ENCODE results near the gene CCDC57. TPM values are rescaled to one million over a fixed set of nuclear protein-coding genes. Genes with fewer than 3 reads are reported as not detected.

The CCDC57 gene
- polyA plus RNA-seq, 1 donor from 2014 or later, result 70.9 TPM

DNA sequence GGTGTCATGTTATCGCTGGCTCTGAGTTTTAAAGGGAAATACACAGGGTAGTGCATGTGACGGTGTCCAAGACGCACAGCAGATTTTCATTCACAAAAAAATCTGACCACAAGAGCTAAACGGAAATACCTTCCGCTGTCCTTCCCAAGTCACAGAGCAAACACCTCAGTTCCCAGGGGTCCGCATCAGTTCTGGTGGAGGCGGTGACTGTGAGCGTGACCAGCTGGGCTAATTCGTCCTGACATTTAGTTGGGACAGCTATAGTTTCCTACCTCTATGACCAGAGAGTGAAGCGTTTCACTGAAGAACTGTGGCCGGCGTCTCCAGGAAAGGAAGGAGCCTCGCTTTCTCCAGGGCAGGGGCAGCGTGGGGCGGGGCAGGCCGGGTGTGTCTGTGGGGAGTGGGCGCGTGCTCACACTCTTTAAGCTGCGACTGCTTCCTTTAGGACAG is 104.1 kb downstream of the CCDC57 start:
- no peak overlapping the region for H3K27ac ChIP-seq (ENCODE audit: low read length)
- H3K4me3 ChIP-seq (ENCODE audit: low read length), result no peak overlapping the region
- H3K36me3 ChIP-seq (ENCODE audit: insufficient read depth, low read length), result no peaks in the 10 kb centered on the region

DNA sequence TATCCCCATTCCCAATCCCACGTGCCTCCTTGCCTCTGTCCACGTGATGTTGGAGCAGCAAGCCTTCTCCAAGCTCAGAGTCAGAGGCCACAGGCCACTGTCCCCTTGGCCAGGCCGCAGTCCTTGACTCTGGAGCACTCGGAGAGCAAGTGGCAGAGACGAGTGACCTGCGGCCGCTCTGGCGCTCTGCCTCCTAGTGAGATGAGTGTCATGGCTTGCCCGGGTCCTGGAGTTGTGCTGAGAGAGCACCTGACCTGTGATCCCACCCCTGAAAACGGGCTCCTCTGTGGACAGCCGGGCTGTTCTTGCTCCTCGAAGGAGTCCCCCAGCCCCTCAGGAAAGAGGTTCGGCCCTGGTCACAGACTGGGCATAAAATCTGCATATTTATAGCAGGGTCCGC is 104.6 kb downstream of the CCDC57 start:
- H4K20me1 ChIP-seq (ENCODE audit: insufficient read depth), result no peaks in the 10 kb centered on the region
- no peaks in the 10 kb centered on the region for H3K9me3 ChIP-seq (ENCODE audit: low read length)
- TF ChIP-seq EZH2 (IDR thresholded peaks at IDR 0.05; ENCODE audit: borderline replicate concordance, insufficient read depth, low read length, poor library complexity, severe bottlenecking), result no peak
- TF ChIP-seq, protein P1, sequence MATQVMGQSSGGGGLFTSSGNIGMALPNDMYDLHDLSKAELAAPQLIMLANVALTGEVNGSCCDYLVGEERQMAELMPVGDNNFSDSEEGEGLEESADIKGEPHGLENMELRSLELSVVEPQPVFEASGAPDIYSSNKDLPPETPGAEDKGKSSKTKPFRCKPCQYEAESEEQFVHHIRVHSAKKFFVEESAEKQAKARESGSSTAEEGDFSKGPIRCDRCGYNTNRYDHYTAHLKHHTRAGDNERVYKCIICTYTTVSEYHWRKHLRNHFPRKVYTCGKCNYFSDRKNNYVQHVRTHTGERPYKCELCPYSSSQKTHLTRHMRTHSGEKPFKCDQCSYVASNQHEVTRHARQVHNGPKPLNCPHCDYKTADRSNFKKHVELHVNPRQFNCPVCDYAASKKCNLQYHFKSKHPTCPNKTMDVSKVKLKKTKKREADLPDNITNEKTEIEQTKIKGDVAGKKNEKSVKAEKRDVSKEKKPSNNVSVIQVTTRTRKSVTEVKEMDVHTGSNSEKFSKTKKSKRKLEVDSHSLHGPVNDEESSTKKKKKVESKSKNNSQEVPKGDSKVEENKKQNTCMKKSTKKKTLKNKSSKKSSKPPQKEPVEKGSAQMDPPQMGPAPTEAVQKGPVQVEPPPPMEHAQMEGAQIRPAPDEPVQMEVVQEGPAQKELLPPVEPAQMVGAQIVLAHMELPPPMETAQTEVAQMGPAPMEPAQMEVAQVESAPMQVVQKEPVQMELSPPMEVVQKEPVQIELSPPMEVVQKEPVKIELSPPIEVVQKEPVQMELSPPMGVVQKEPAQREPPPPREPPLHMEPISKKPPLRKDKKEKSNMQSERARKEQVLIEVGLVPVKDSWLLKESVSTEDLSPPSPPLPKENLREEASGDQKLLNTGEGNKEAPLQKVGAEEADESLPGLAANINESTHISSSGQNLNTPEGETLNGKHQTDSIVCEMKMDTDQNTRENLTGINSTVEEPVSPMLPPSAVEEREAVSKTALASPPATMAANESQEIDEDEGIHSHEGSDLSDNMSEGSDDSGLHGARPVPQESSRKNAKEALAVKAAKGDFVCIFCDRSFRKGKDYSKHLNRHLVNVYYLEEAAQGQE (IDR thresholded peaks at IDR 0.05; ENCODE audit: borderline replicate concordance), result no peak
- TF ChIP-seq EP300 (conservative IDR thresholded peaks at IDR 0.05; ENCODE audit: poor library complexity, severe bottlenecking), result no peak
- TF ChIP-seq, protein P2, sequence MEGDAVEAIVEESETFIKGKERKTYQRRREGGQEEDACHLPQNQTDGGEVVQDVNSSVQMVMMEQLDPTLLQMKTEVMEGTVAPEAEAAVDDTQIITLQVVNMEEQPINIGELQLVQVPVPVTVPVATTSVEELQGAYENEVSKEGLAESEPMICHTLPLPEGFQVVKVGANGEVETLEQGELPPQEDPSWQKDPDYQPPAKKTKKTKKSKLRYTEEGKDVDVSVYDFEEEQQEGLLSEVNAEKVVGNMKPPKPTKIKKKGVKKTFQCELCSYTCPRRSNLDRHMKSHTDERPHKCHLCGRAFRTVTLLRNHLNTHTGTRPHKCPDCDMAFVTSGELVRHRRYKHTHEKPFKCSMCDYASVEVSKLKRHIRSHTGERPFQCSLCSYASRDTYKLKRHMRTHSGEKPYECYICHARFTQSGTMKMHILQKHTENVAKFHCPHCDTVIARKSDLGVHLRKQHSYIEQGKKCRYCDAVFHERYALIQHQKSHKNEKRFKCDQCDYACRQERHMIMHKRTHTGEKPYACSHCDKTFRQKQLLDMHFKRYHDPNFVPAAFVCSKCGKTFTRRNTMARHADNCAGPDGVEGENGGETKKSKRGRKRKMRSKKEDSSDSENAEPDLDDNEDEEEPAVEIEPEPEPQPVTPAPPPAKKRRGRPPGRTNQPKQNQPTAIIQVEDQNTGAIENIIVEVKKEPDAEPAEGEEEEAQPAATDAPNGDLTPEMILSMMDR (IDR thresholded peaks at IDR 0.05; ENCODE audit: poor library complexity, severe bottlenecking), result no peak
- no peak for TF ChIP-seq POLR2AphosphoS5 (IDR thresholded peaks at IDR 0.05)
- no peak for TF ChIP-seq MXI1 (conservative IDR thresholded peaks at IDR 0.05; ENCODE audit: poor library complexity, severe bottlenecking)
- no peak for TF ChIP-seq TAF1 (IDR thresholded peaks at IDR 0.05; ENCODE audit: low read depth)
- no peak for TF ChIP-seq RAD21 (conservative IDR thresholded peaks at IDR 0.05)
- no peak for TF ChIP-seq SMC3 (conservative IDR thresholded peaks at IDR 0.05; ENCODE audit: poor library complexity)
- H3K9me2 ChIP-seq (ENCODE audit: insufficient read depth, low read length), result no peaks in the 10 kb centered on the region
- H3K36me3 ChIP-seq (ENCODE audit: insufficient read depth, low read length), result no peaks in the 10 kb centered on the region
- no peak overlapping the region for H2AFZ ChIP-seq (ENCODE audit: low read depth, low read length)
- no peak overlapping the region for H3K9ac ChIP-seq (ENCODE audit: low read length)
- H3F3A ChIP-seq (ENCODE audit: insufficient read depth, low read length, poor library complexity, severe bottlenecking), result no peaks in the 10 kb centered on the region
- H3K4me2 ChIP-seq (ENCODE audit: low read length), result no peak overlapping the region
- H3K27ac ChIP-seq (ENCODE audit: low read length), result no peak overlapping the region
- H3K4me3 ChIP-seq (ENCODE audit: low read length), result no peak overlapping the region
- no peaks in the 10 kb centered on the region for H3K79me2 ChIP-seq (replicated peaks; ENCODE audit: insufficient read depth, low read length)
- no peaks in the 10 kb centered on the region for H3K27me3 ChIP-seq (ENCODE audit: insufficient read depth, low read depth, low read length)

More for the DNA sequence above, 104.1 kb downstream of the CCDC57 start:
- H3K9me3 ChIP-seq (ENCODE audit: low read length), result no peaks in the 10 kb centered on the region
- no peaks in the 10 kb centered on the region for H3K9me2 ChIP-seq (ENCODE audit: insufficient read depth, low read length)
- no peak overlapping the region for H2AFZ ChIP-seq (ENCODE audit: low read depth, low read length)
- TF ChIP-seq SMC3 (conservative IDR thresholded peaks at IDR 0.05; ENCODE audit: poor library complexity) (no peak), POLR2AphosphoS5 (IDR thresholded peaks at IDR 0.05) (no peak), MXI1 (conservative IDR thresholded peaks at IDR 0.05; ENCODE audit: poor library complexity, severe bottlenecking) (no peak), TAF1 (IDR thresholded peaks at IDR 0.05; ENCODE audit: low read depth) (no peak), RAD21 (conservative IDR thresholded peaks at IDR 0.05) (no peak), EP300 (conservative IDR thresholded peaks at IDR 0.05; ENCODE audit: poor library complexity, severe bottlenecking) (no peak), EZH2 (IDR thresholded peaks at IDR 0.05; ENCODE audit: borderline replicate concordance, insufficient read depth, low read length, poor library complexity, severe bottlenecking) (no peak)
- TF ChIP-seq, protein P2 (IDR thresholded peaks at IDR 0.05; ENCODE audit: poor library complexity, severe bottlenecking), result no peak
- TF ChIP-seq, protein P1 (IDR thresholded peaks at IDR 0.05; ENCODE audit: borderline replicate concordance), result no peak
- no peak overlapping the region for H3K9ac ChIP-seq (ENCODE audit: low read length)
- H3K79me2 ChIP-seq (replicated peaks; ENCODE audit: insufficient read depth, low read length), result no peaks in the 10 kb centered on the region
- H3K27me3 ChIP-seq (ENCODE audit: insufficient read depth, low read depth, low read length), result no peaks in the 10 kb centered on the region
- H4K20me1 ChIP-seq (ENCODE audit: insufficient read depth), result no peaks in the 10 kb centered on the region
- no peak overlapping the region for H3K4me2 ChIP-seq (ENCODE audit: low read length)
- H3F3A ChIP-seq (ENCODE audit: insufficient read depth, low read length, poor library complexity, severe bottlenecking), result no peaks in the 10 kb centered on the region

Measured in neural cell (in vitro differentiated cells).